ENCODE data around the gene PSG7.
"Not testable (repeated sequence)": the region's sequence is repeated elsewhere in the genome, so short reads cannot be mapped to it uniquely, and the experiment has no call there.

PSG7 gene

GRCh38 chr19:42933412-42933811, 3.6 kb downstream of the PSG7 start:
- not testable (repeated sequence) for H3K4me1 ChIP-seq (ENCODE audit: control insufficient read depth, insufficient read depth, low read length, poor library complexity, severe bottlenecking); H3K9me3 ChIP-seq (ENCODE audit: control insufficient read depth, low read length); DNase-seq; H3K4me3 ChIP-seq (ENCODE audit: insufficient read depth, low read depth, low read length, poor library complexity, severe bottlenecking); H3K27me3 ChIP-seq (replicated peaks; ENCODE audit: control insufficient read depth, insufficient read depth, low read length, poor library complexity, severe bottlenecking); H3K27ac ChIP-seq (ENCODE audit: insufficient read depth, low read length, poor library complexity, severe bottlenecking); H3K36me3 ChIP-seq (ENCODE audit: control insufficient read depth, insufficient read depth, low read length)

- H3K4me3 ChIP-seq (ENCODE audit: insufficient read depth, low read depth, low read length, poor library complexity, severe bottlenecking); DNase-seq; H3K27ac ChIP-seq (ENCODE audit: insufficient read depth, low read length, poor library complexity, severe bottlenecking): not testable (repeated sequence)
Measured at GRCh38 chr19:42932485-42933101, 4.4 kb downstream of the PSG7 start.

GRCh38 chr19:42930214-42930613, 6.8 kb downstream of the PSG7 start:
- DNase-seq; H3K4me3 ChIP-seq (ENCODE audit: insufficient read depth, low read depth, low read length, poor library complexity, severe bottlenecking); H3K9me3 ChIP-seq (ENCODE audit: control insufficient read depth, low read length); H3K27ac ChIP-seq (ENCODE audit: insufficient read depth, low read length, poor library complexity, severe bottlenecking); H3K27me3 ChIP-seq (replicated peaks; ENCODE audit: control insufficient read depth, insufficient read depth, low read length, poor library complexity, severe bottlenecking); H3K4me1 ChIP-seq (ENCODE audit: control insufficient read depth, insufficient read depth, low read length, poor library complexity, severe bottlenecking); H3K36me3 ChIP-seq (ENCODE audit: control insufficient read depth, insufficient read depth, low read length): not testable (repeated sequence)

More at GRCh38 chr19:42932485-42933101, 4.4 kb downstream of the PSG7 start:
- not testable (repeated sequence) for H3K4me1 ChIP-seq (ENCODE audit: control insufficient read depth, insufficient read depth, low read length, poor library complexity, severe bottlenecking); H3K36me3 ChIP-seq (ENCODE audit: control insufficient read depth, insufficient read depth, low read length); H3K27me3 ChIP-seq (replicated peaks; ENCODE audit: control insufficient read depth, insufficient read depth, low read length, poor library complexity, severe bottlenecking); H3K9me3 ChIP-seq (ENCODE audit: control insufficient read depth, low read length)

GRCh38 chr19:42928896-42929295, 8.1 kb downstream of the PSG7 start:
- Histone ChIP-seq H3K9me3 (ENCODE audit: control insufficient read depth, low read length) (no peaks in the 10 kb centered on the region), H3K4me1 (ENCODE audit: control insufficient read depth, insufficient read depth, low read length, poor library complexity, severe bottlenecking) (no peaks in the 10 kb centered on the region), H3K36me3 (ENCODE audit: control insufficient read depth, insufficient read depth, low read length) (no peaks in the 10 kb centered on the region), H3K4me3 (ENCODE audit: insufficient read depth, low read depth, low read length, poor library complexity, severe bottlenecking) (no peak overlapping the region), H3K27ac (ENCODE audit: insufficient read depth, low read length, poor library complexity, severe bottlenecking) (no peak overlapping the region), H3K27me3 (replicated peaks; ENCODE audit: control insufficient read depth, insufficient read depth, low read length, poor library complexity, severe bottlenecking) (no peaks in the 10 kb centered on the region)
- no peak for DNase-seq

GRCh38 chr19:42926781-42927180, 10.2 kb downstream of the PSG7 start:
- Histone ChIP-seq H3K27ac (ENCODE audit: insufficient read depth, low read length, poor library complexity, severe bottlenecking) (no peak overlapping the region), H3K27me3 (replicated peaks; ENCODE audit: control insufficient read depth, insufficient read depth, low read length, poor library complexity, severe bottlenecking) (no peaks in the 10 kb centered on the region), H3K4me1 (ENCODE audit: control insufficient read depth, insufficient read depth, low read length, poor library complexity, severe bottlenecking) (no peaks in the 10 kb centered on the region), H3K4me3 (ENCODE audit: insufficient read depth, low read depth, low read length, poor library complexity, severe bottlenecking) (no peak overlapping the region), H3K36me3 (ENCODE audit: control insufficient read depth, insufficient read depth, low read length) (no peaks in the 10 kb centered on the region), H3K9me3 (ENCODE audit: control insufficient read depth, low read length) (no peaks in the 10 kb centered on the region)
- no peak for DNase-seq

DNA sequence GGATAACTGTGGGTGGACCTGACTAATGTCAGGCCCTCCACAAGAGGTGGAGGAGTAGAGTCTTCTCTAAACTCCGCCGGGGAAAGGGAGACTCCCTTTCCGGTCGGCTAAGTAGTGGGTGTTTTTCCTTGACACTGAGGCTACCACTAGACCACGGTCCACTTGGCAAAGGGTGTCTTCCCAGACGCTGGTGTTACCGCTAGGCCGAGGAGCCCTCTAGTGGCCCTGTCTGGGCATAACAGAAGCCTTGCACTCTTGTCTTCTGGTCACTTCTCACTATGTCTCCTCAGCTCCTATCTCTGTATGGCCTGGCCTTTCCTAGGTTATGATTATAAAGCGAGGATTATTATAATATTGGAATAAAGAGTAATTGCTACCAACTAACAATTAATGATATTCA, 13.9 kb downstream of the PSG7 start:
- not testable (repeated sequence) for H3K27me3 ChIP-seq (replicated peaks; ENCODE audit: control insufficient read depth, insufficient read depth, low read length, poor library complexity, severe bottlenecking); H3K4me1 ChIP-seq (ENCODE audit: control insufficient read depth, insufficient read depth, low read length, poor library complexity, severe bottlenecking); H3K36me3 ChIP-seq (ENCODE audit: control insufficient read depth, insufficient read depth, low read length); H3K27ac ChIP-seq (ENCODE audit: insufficient read depth, low read length, poor library complexity, severe bottlenecking); H3K4me3 ChIP-seq (ENCODE audit: insufficient read depth, low read depth, low read length, poor library complexity, severe bottlenecking); DNase-seq; H3K9me3 ChIP-seq (ENCODE audit: control insufficient read depth, low read length)

- not testable (repeated sequence) for H3K27ac ChIP-seq (ENCODE audit: insufficient read depth, low read length, poor library complexity, severe bottlenecking); H3K9me3 ChIP-seq (ENCODE audit: control insufficient read depth, low read length); H3K4me3 ChIP-seq (ENCODE audit: insufficient read depth, low read depth, low read length, poor library complexity, severe bottlenecking); H3K36me3 ChIP-seq (ENCODE audit: control insufficient read depth, insufficient read depth, low read length); DNase-seq; H3K4me1 ChIP-seq (ENCODE audit: control insufficient read depth, insufficient read depth, low read length, poor library complexity, severe bottlenecking); H3K27me3 ChIP-seq (replicated peaks; ENCODE audit: control insufficient read depth, insufficient read depth, low read length, poor library complexity, severe bottlenecking)
Measured at GRCh38 chr19:42920971-42921370, 16.0 kb downstream of the PSG7 start.

DNA sequence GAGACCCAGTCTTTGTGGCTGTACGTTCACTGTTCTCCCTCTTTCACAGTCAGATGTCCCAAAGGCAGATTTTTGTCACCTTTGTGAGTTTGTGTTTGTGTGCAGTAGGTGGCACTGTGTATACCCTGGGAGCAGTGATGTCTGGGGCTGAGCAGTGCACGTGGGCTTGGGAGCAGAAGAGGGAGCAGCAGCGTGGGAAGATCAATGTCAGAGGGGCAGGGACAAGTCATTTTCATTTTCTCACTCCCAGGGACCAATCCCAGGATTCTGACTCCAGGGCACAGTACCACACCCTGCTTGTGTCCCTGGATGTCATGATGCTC, 17.3 kb downstream of the PSG7 start:
- no peaks in the 10 kb centered on the region for H3K36me3 ChIP-seq (ENCODE audit: control insufficient read depth, insufficient read depth, low read length)
- H3K4me3 ChIP-seq (ENCODE audit: insufficient read depth, low read depth, low read length, poor library complexity, severe bottlenecking): no peak overlapping the region
- no peak for DNase-seq
- no peaks in the 10 kb centered on the region for H3K4me1 ChIP-seq (ENCODE audit: control insufficient read depth, insufficient read depth, low read length, poor library complexity, severe bottlenecking)
- no peak overlapping the region for H3K27ac ChIP-seq (ENCODE audit: insufficient read depth, low read length, poor library complexity, severe bottlenecking)
- H3K9me3 ChIP-seq (ENCODE audit: control insufficient read depth, low read length): no peaks in the 10 kb centered on the region
- H3K27me3 ChIP-seq (replicated peaks; ENCODE audit: control insufficient read depth, insufficient read depth, low read length, poor library complexity, severe bottlenecking): no peaks in the 10 kb centered on the region

GRCh38 chr19:42919070-42919756, 17.8 kb downstream of the PSG7 start:
- not testable (repeated sequence) for H3K9me3 ChIP-seq (ENCODE audit: control insufficient read depth, low read length); H3K36me3 ChIP-seq (ENCODE audit: control insufficient read depth, insufficient read depth, low read length); H3K27me3 ChIP-seq (replicated peaks; ENCODE audit: control insufficient read depth, insufficient read depth, low read length, poor library complexity, severe bottlenecking); H3K4me3 ChIP-seq (ENCODE audit: insufficient read depth, low read depth, low read length, poor library complexity, severe bottlenecking); H3K4me1 ChIP-seq (ENCODE audit: control insufficient read depth, insufficient read depth, low read length, poor library complexity, severe bottlenecking); DNase-seq; H3K27ac ChIP-seq (ENCODE audit: insufficient read depth, low read length, poor library complexity, severe bottlenecking)

- H3K27ac ChIP-seq (ENCODE audit: insufficient read depth, low read length, poor library complexity, severe bottlenecking); H3K9me3 ChIP-seq (ENCODE audit: control insufficient read depth, low read length); H3K27me3 ChIP-seq (replicated peaks; ENCODE audit: control insufficient read depth, insufficient read depth, low read length, poor library complexity, severe bottlenecking); DNase-seq; H3K36me3 ChIP-seq (ENCODE audit: control insufficient read depth, insufficient read depth, low read length); H3K4me1 ChIP-seq (ENCODE audit: control insufficient read depth, insufficient read depth, low read length, poor library complexity, severe bottlenecking); H3K4me3 ChIP-seq (ENCODE audit: insufficient read depth, low read depth, low read length, poor library complexity, severe bottlenecking): not testable (repeated sequence)
Measured at GRCh38 chr19:42918377-42919069, 18.5 kb downstream of the PSG7 start.
